Activated naive CD4-positive, alpha-beta T cell treated with anti-CD3 and anti-CD28 coated beads, Interleukin-2, amount 50 U/mL, for 16 hours (primary cell): Measurements from ENCODE around the gene ZBTB32.
"Not testable (repeated sequence)": the region's sequence is repeated elsewhere in the genome, so short reads cannot be mapped to it uniquely, and the experiment has no call there.

Experiments used
- DNase-seq: peaks from one replicate; pipeline ENCODE4 v3.0.0-alpha.2; 2020

The ZBTB32 gene, protein sequence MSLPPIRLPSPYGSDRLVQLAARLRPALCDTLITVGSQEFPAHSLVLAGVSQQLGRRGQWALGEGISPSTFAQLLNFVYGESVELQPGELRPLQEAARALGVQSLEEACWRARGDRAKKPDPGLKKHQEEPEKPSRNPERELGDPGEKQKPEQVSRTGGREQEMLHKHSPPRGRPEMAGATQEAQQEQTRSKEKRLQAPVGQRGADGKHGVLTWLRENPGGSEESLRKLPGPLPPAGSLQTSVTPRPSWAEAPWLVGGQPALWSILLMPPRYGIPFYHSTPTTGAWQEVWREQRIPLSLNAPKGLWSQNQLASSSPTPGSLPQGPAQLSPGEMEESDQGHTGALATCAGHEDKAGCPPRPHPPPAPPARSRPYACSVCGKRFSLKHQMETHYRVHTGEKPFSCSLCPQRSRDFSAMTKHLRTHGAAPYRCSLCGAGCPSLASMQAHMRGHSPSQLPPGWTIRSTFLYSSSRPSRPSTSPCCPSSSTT

DNA sequence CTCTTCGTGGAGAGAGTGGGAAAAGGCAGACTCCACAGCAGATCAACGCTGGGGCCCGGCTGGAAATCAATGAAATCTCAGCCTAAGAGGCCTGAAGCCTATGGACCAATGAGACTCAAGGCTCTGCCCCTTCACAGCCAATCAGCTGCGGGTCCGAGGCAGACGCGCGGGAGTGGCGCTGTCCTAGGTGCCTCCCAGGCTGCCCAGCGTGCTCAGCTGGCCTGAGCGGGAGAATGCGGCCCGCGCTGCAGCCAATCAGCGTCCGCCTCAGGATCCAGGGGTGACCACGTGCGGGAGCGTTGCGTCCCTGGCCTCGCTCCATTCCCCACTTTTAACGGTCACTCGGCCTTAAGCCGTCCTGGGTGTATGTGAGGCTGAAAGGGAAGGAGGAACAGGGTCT is at the start of gene ZBTB32:
Gene ZBTB32, plus strand, starts transcription at position 341 of the 400 bp plus-strand sequence. CDS start 10,069 bp downstream, outside the sequence.
- no peak for DNase-seq

DNA sequence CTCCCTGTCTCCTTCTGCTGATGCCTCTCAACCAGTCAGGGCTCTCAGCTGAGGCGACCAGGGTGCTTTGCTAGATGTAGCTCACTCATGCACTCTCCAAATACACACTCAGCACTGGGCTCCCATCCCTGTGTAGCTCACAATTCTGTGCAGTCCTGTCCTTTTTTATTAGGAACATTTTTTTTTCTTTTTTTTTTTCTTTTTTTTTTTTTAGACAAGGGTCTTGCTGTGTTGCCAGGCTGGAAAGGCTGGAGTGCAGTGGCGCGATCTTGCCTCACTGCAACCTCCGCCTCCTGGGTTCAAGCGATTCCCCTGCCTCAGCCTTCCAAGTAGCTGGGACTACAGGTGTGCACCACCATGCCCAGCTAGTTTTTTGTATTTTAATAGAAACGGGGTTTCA is 49.5 kb upstream of the ZBTB32 start:
- DNase-seq: not testable (repeated sequence)

DNA sequence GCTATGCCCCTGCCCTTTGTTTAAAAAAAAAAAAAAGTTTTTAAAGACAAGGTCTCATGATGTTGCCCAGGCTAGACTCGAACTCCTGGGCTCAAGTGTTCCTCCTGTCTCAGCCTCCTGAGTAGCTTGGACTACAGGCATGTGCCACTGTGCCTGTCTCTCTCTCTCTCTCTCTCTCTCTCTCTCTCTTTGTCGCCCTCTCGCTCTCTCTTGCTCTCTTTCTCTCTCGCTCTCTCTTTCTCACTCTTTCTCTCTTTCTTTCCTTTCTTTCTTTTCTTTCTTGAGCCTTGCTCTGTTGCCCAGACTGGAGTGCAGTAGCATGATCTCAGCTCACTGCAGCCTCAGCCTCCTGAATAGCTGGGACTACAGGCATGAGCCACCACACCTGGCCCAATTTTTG is 48.8 kb upstream of the ZBTB32 start:
- DNase-seq: no peak

DNA sequence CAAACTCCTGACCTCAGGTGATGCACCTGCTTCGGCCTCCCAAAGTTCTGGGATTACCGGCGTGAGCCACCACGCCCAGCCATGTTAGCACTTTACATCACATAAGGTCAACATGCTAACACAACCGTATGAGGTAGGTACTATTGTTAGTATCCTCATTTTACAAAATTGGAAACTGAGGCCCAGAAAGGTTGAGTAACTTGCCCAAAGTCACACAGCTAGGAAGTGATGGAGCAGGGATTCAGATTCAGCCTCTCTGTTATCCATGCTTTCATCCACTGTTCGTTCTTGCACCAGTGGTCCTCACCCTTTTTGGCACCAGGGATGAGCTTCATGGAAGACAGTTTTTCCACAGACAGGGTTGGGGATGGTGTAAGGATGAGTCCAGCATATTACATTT is 47.7 kb upstream of the ZBTB32 start:
- no peak for DNase-seq

DNA sequence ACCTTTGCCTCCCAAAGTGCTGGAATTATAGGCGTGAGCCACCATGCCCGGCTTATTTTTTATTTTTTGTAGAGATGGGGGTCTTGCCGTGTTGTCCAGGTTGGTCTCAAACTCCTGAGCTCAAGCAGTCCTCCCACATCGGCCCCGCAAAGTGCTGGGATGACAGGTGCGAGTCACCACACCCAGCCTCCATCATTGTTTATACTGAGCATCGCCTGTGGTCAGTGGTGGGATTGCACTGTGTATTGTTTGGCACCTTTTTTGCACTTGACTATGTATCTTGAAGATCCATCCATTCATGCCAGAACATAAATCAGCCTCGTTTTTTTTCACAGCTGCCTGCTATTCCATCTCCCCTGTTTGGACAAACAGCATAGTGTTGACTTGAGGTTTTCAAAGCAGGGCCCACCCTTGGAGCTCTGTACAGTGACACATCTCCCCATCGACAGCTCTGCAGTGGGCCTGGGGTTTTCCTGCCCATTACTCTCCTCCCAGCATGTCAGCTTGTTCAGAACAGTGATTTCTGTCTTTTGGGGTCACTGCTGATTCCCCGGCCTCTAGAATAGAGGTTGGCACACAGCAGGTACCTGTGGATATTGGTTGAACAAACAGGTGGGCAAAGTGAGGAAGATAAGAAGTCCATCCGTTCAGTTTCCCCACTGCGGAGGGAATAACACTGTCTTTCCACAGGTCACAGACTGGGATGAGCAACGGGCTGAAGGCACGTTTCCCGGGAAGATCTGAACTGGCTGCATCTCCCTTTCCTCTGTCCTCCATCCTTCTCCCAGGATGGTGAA is 46.3 kb upstream of the ZBTB32 start:
- DNase-seq: no peak

DNA sequence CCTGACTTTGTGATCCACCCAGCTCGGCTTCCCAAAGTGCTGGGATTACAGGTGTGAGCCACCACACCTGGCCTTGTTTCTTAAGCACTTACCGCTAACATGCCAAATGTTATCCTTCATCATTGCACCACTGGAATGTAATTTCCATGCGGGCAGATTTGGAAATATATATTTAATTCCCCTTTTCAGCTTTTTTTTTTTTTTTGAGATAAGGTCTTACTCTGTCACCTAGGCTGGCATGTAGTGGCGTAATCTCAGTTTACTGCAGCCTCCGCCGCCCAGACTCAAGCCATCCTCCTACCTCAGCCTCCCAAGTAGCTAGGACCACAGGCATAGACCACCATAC is 42.4 kb upstream of the ZBTB32 start:
- no peak for DNase-seq

DNA sequence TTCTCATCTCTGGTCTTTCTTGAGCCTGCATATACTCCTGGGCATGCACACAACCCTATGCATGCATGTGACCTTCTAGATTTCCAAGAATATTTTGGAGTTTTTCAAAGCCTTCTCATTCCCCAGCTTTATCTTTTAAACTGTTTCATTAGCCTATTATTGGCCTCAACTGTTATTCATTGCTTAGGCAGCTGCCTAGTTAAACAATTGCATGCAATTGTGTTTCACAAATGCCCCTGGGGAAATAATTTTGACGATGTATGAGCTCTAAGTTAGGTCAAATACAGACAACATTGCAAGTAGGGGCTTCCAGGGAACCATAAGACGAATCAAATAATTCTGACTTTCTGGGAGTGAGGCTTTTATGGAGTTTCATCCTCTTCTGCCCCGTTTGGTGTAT is 40.4 kb upstream of the ZBTB32 start:
- DNase-seq: no peak

DNA sequence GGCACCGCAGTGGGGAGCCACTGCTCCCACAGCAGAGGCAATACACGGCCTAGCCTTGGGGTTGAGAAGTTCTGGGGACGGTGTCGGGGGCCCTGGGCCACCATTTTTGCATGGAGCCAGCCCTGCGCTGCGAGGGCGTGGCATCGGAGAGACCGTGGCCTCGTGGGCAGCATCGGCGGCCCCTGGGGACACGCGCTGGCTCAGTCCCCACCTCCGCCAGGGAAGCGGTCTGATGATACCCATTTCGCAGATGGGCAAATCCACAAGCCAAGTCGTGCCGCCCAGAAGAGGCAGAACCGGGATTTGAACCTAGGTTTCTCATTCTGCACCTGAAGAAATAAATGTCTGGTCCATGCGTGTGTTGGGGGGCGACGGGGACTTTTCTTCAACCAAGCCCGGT is 39.2 kb upstream of the ZBTB32 start:
- DNase-seq: no peak

DNA sequence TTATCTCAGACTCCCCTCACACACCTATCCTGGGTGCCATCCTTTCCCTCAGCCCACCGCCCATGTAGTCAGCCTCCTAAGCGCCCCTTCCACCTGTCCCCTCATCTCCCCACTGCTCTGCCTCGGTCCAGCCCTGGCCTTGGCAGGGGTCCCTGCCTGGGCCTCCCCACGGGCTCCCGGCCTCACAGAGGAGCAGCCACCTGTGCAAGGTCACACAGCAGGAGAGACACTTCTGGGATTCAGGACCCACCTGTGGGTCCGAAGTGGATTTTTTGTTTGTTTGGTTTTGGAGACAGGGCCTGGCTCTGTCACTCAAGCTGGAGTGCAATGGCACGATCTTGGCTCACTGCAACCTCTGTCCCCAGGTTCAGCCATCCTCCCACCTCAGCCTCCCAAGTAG is 38.8 kb upstream of the ZBTB32 start:
- DNase-seq: no peak

DNA sequence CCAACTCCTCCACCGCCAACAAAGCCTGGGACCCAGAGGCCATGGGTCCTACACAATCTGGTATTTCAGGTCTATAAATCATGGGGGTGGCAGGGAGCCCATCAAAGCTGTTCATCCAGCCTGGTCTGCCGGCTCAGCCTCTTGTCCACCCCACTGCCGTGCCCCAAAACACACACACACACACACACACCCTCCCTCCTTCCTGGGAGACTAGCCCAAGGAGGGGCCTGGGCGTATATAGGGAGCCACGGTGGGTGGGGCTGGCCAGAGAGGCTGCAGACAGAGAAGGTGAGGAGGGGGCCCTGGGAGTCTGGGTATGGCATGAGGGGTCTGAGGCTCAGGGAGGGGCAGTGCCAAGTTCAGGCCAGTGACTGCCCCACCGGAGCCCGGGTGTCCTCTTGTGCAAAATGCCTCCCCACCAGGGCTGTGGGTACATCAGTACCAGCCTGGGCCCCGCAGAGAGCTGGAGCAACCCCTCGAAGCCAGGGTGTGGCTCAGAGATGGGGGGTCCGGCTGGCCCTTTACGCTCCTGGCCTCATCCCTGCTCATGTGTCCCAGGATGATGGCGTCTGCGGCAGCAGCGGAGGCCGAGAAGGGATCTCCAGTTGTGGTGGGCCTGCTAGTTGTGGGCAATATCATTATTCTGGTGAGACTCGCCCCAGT is 38.0 kb upstream of the ZBTB32 start, which contains the start of gene UPK1A:
Gene UPK1A, plus strand, starts transcription at position 267 of the 663 bp plus-strand sequence. Its CDS starts 296 bp downstream, at position 563.
- no peak for DNase-seq

DNA sequence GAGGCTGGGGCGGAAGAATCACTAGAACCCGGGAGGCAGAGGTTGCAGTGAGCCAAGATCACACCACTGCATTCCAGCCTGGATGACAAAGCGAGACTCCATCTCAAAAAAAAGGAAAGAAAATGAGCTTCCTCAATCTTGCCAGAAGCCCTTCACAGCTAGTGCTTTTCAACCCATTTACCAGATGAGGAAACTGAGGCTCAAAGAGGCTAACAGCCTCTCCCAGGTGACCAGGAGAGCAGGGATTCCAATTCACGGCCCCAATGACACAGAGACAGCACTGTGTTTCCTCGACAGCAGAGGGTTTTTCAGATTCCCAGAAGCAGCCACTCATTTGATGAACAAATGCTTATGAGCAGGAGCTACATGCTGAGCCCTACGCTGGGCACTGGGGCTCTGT is 34.8 kb upstream of the ZBTB32 start:
- DNase-seq: no peak

DNA sequence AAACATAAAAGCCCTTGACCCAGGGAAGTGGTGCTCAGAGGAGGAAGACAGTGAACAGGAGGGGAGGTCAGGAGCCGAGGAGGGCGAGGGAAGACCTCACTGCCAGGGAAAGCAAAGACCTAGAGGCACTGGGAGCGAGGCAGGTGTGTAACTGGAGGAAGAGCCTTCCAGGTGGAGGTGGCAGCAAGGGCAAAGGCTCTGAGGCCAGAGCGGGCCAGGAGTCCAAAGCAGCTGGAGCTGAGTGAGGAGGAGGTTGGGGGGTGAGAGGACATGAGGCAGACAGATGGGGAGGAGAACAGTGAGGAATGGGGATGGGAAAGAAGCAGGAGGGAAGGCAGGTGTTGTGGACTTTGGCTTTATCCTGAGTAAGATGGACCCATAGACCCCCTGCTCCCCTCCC is 34.4 kb upstream of the ZBTB32 start:
- no peak for DNase-seq

DNA sequence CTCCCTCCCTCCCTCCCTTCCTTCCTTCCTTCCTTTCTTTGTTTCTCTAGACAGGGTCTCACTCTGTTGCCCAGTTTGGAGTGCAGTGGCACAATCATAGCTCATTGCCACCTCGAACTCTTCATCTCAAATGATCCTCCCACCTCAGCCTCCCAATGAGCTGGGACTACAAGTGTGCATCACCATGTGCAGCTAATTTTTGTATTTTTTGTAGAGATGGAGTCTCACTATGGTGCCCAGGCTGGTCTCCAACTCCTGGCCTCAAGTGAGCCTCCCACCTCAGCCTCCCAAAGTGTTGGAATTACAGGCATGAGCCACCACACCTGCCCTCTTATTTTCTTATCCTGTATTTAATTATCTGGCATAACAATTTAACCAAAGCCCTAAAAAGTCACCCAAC is 33.7 kb upstream of the ZBTB32 start:
- no peak for DNase-seq

DNA sequence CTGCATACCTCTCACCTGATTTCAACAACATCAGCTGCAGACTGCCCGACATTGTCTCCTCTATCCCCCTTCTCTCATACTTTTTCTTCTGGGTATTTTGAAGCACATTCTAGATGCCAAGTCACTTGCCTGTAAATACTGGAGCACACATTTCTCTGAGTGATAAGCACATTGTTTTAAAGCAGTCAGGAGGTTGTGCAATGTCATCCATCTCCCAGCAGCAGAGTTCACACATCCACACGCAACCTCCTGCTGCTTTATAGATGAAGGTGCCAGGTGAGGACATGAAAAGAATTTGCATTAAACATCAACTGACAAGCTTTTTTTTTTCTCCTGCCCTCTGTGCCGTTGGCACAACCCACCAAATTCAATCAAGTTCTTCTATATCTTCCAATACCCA is 32.5 kb upstream of the ZBTB32 start:
- DNase-seq: no peak

DNA sequence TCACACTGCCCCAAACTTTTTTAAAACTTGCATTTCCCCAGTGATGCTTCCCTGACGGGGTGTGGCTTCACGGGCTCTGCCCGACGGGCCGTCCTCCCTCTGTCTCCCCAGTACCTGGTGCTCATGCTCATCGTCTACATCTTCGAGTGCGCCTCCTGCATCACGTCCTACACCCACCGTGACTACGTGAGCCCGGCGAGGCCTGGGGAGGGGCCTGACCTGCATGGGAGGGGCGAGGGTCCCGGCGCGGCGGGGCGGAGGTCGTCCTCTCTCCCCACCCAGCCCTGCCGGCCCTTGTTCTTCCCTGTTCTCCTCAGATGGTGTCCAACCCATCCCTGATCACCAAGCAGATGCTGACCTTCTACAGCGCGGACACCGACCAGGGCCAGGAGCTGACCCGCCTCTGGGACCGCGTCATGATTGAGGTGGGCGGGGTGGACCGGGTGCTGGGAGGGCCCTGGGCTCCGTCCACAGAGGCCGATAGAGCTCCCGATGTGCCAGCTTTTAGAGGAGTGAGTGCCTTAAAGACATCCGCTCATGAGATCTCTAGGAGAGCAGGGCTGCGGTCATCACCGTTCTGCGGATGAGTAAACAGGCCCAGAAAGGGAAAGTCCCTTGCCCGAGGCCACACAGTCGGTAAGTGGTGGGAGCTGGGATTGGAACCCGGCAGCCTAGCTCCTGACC is 31.1 kb upstream of the ZBTB32 start:
- peak; percentile 30 for DNase-seq

DNA sequence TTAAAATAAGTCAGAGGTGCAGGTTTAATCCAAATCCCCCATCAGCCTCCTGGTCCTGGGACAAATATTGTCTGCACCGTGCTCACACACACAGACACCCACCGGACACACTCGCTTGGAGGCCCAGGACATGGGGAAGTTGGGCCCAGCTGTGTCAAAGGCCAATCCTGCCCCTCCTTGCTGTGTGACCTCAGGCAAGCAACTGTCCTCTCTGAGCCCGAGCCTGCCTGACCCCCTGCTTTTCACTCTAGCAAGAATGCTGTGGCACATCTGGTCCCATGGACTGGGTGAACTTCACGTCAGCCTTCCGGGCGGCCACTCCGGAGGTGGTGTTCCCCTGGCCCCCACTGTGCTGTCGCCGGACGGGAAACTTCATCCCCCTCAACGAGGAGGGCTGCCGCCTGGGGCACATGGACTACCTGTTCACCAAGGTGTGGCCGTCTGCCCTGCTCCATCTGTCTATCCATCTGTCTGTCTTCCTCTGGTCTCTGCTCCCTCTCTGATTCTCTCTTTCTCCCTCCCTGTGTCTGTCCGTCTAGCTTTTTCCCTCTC is 28.7 kb upstream of the ZBTB32 start:
- no peak for DNase-seq

DNA sequence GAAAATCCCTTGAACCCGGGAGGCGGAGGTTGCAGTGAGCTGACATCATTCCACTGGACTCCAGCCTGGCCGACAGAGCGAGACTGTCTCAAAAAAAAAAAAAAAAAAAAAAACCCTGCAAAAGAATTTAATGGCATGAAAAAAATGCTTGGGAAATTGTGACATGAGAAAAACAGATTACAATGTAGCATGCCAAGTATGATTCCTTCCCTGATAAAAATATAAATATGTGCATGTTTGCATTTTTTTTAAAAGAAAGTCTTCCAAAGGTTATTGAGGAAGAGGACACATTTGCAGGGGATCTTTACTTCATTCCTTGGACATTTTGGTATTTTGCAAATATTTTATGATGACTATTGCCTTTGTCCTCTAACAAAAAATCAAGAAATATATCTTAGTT is 14.5 kb upstream of the ZBTB32 start:
- DNase-seq: no peak

DNA sequence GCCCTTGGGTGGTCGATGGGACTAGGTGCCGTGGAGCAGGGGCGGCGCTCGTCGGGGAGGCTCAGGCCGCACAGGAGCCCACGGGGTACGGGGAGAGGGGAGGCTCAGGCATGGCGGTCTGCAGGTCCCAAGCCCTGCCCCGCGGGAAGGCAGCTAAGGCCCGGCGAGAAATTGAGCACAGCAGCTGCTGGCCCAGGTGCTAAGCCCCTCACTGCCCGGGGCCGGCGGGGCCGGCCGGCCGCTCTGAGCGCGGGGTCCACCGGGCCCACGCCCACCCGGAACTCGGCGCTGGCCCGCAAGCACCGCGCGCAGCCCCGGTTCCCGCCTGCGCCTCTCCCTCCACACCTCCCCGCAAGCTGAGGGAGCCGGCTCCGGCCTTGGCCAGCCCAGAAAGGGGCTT is 13.3 kb upstream of the ZBTB32 start:
- not testable (repeated sequence) for DNase-seq

DNA sequence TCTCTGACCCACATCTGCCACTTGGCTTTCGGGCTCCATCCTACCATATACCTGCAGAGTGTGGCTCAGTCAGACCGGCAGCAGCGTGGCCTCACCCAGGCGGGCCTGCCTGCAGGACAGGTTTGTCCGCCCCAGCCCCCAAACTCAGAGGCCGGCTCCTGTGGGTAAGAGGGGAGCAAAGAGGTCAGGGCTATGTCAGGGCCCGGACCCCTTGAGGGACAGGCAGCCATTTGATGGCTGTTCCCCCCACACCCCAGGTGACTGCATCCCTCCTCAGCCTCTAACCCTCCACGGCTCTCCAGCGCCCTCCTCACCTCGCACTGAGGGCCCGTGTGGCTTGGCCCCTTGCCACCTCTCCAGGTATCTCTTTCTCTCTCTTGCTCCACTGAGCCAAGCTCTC is 12.3 kb upstream of the ZBTB32 start:
- DNase-seq: no peak

DNA sequence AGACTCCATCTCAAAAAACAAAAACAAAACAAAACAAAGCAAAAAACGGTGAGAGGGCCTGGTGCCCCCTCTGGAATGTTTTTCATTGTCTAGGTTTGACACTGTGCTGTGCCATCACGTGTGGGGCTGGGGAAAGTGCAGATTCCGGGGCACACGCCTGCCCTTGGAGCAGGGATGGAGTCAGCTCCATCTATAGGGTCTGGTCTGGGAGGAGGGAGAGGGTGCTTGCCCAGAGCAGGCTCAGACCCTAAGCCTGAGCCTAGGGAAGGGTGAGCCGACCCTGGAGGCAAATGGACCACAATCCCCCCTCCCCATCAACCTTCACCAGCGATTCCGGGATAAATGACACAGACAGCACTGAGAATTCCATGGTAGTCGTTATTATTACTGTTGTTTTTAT is 10.9 kb upstream of the ZBTB32 start:
- no peak for DNase-seq

DNA sequence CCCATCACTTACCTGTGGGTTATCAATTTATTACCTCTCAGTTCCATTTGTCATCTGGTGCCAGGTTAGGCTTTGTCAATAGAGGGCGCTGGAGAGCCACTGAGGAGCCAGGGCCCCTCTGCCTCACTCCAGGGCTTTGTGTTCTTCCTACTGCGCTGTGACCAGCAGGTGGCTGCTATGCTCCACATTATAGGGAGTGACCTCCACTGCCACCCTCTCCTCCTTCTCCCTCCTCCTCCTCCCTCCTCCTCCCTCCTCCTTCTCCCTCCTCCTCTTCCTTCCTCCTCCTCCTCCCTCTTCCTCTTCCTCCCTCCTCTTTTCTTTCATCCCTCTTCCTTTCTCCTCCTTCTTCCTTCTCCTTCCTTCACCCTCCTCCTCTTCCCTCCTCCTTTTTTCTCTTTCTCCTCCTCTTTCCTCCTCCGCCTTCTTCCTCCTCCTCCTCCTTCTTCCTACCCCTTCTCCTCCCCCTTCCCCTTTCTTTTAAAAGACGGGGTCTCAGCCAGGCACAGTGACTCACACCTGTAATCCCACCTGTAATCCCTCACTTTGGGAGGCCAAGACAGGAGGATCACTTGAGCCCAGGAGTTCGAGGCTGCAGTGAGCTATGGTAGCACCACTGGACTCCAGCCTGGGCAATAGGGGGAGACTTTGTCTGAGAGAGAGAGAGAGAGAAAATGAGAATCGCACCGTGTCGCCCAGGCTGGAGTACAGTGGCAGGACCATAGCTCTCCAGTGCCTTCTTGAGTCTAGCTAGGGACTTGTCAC is 10.3 kb upstream of the ZBTB32 start:
- DNase-seq: peak; percentile 89

DNA sequence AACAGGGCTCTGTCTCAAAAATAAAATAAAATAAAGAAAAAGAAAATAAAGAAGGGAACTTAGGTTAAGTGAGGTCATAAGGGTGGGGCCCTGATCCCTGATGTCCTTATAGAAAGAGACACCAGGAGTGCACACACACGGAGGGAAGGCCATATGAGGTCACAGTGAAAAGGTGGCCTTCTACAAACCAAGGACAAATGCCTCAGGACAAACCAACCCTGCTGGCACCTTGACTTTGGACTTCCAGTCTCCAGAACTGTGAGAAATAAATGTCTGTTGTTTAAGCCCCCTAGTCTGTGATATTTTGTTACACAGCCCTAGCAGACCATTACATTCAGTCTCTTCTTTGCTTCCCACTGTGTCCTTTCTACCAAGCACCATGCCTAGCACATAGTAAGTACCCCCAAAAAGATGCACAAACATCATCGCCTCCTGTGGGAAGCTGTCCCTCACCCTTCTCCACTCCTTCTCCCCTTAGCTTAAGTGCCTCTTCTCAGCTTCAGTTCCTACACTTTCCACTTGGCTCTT is 8.4 kb upstream of the ZBTB32 start:
- DNase-seq: no peak
